HEK293 (cell line): ENCODE measurements around the gene SEPTIN3.
A peak's percentile ranks its signal among the peaks of the same experiment; 100 is the strongest.

Experiments
- CTCF ChIA-PET: fragments of 350-600 bp; formaldehyde crosslinking; extraction: SDS; loops from one replicate; lab custom pipeline; 2021; ENCODE audit warnings: antibody characterized with exemption; lab: Yijun Ruan, JAX
- POLR2A ChIA-PET: fragments of 300-600 bp; formaldehyde crosslinking; extraction: SDS; loops from one replicate; lab custom pipeline; 2020; ENCODE audit warnings: antibody characterized with exemption, inconsistent platforms; lab: Yijun Ruan, JAX
- H3K27ac ChIP-seq: fragments of 200-500 bp; sonication (Bioruptor generic); 2 replicates; pipeline ENCODE4 v1.5.1; 2014; ENCODE audit warnings: low read depth, low read length, control low read depth, inconsistent platforms; ENCODE audit errors: extremely low read depth
- H3K36me3 ChIP-seq, 2 experiments: fragments of 200-500 bp in 1 of 2; sonication (Bioruptor generic) in 1 of 2; 1 replicate in 1 of 2; 2 replicates in 1 of 2; pipeline ENCODE4 v1.5.1; 2014 to 2017; ENCODE audit warnings: inconsistent platforms in 2 of 2, low read length in 2 of 2; ENCODE audit not compliant: control insufficient read depth in 2 of 2, insufficient read depth in 1 of 2
- H3K4me1 ChIP-seq: fragments of 200-500 bp; sonication (Bioruptor generic); 2 replicates; pipeline ENCODE4 v1.5.1; 2014; ENCODE audit warnings: mild to moderate bottlenecking, low read length, inconsistent platforms; ENCODE audit not compliant: control insufficient read depth, insufficient read depth
- H3K4me3 ChIP-seq: 2 replicates; pipeline ENCODE4 v1.5.1; 2011; ENCODE audit warnings: low read depth, mild to moderate bottlenecking, control low read depth, low read length, moderate library complexity
- H3K9me3 ChIP-seq: fragments of 200-500 bp; sonication (Bioruptor generic); 2 replicates; pipeline ENCODE4 v1.5.1; 2014; ENCODE audit warnings: low read depth, low read length, inconsistent platforms; ENCODE audit not compliant: control insufficient read depth, insufficient read depth
- INSM2 ChIP-seq: fragments of 450-650 bp; formaldehyde crosslinking; IDR thresholded peaks from 2 replicates; pipeline ENCODE4 v1.5.1; 2016; ENCODE audit warnings: missing biosample characterization, missing genetic modification characterization
- OVOL3 ChIP-seq: fragments of 450-650 bp; formaldehyde crosslinking; IDR thresholded peaks from 2 replicates; pipeline ENCODE4 v1.5.1; 2016; ENCODE audit warnings: missing biosample characterization, missing genetic modification characterization
- SP2 ChIP-seq: fragments of 450-650 bp; formaldehyde crosslinking; IDR thresholded peaks from 2 replicates; pipeline ENCODE4 v1.5.1; 2016; ENCODE audit warnings: missing biosample characterization, missing genetic modification characterization
- ZBTB20 ChIP-seq: fragments of 450-650 bp; formaldehyde crosslinking; IDR thresholded peaks from 2 replicates; pipeline ENCODE4 v1.5.1; 2016; ENCODE audit warnings: missing biosample characterization, missing genetic modification characterization
- ZBTB48 ChIP-seq: fragments of 450-650 bp; formaldehyde crosslinking; IDR thresholded peaks from 2 replicates; pipeline ENCODE4 v1.5.1; 2016; ENCODE audit warnings: missing biosample characterization, missing genetic modification characterization
- ZFP69B ChIP-seq: fragments of 450-650 bp; formaldehyde crosslinking; IDR thresholded peaks from 2 replicates; pipeline ENCODE4 v1.5.1; 2016; ENCODE audit warnings: missing biosample characterization, missing genetic modification characterization
- ZNF155 ChIP-seq: fragments of 450-650 bp; formaldehyde crosslinking; IDR thresholded peaks from 2 replicates; pipeline ENCODE4 v1.5.1; 2016; ENCODE audit warnings: missing biosample characterization, missing genetic modification characterization
- ZNF324 ChIP-seq: fragments of 450-650 bp; formaldehyde crosslinking; IDR thresholded peaks from 2 replicates; pipeline ENCODE4 v1.5.1; 2016; ENCODE audit warnings: missing biosample characterization, missing genetic modification characterization
- ZNF692 ChIP-seq: fragments of 450-650 bp; formaldehyde crosslinking; IDR thresholded peaks from 2 replicates; pipeline ENCODE4 v1.5.1; 2016; ENCODE audit warnings: missing biosample characterization, missing genetic modification characterization
- TF ChIP-seq, protein P1 (sequence below): IDR thresholded peaks from 2 replicates; pipeline ENCODE4 v1.6.1; 2011; ENCODE audit warnings: mild to moderate bottlenecking, low read depth, low read length, borderline replicate concordance

The SEPTIN3 gene

DNA sequence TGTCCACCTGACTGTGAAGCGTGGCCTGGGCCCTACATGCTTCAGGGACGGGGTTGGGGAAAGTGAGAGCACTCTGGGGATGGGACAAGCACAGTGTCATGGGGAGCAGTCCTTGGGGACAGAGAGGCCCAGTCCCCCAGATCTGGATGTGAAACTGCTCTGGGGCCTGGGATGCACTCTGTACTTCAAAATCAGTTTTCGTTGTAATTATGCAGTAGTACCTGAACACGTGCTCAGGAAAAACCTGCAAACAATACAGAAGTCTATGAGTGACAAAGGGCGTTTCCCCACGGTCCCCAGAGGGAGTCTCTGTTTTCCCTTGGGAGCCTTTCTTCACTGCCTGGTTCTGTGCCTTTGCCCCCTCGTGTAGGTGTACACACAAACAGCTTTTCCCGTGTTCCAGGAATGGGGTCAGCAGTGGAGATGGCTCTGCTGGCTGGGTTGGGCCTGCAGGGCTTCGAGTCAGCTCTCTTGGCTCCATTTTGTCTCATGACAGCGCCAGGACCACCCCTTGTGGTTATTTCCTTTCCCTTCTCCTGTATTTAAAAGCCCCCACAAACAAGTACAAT, 37.5 kb upstream of the SEPTIN3 start:
- peak; percentile 79 for TF ChIP-seq ZBTB48
- no peak for TF ChIP-seq OVOL3
- no peak for TF ChIP-seq ZNF155 (tag by site-specific recombination)
- no peak for TF ChIP-seq INSM2 (tag by site-specific recombination)
- Histone ChIP-seq H3K9me3 (no peaks in the 10 kb centered on the region), H3K36me3 (peaks cover 9 to 46% of the 10 kb centered on the region in 2 experiments; a peak in 2 of 3 replicates), H3K4me1 (no peaks in the 10 kb centered on the region; the same call in 1 of the 2 replicates), H3K4me3 (no peak overlapping the region), H3K27ac (peak overlapping the region; percentile 28; the same call in 1 of the 2 replicates)
- POLR2A ChIA-PET, result no interaction called here
- CTCF ChIA-PET, result interaction anchor here (0.5 to 1.1 kb wide), 3 partner anchors 16 to 253 kb away, joined by 3 to 5 read pairs (median 3); no protein-coding TSS in a partner anchor

DNA sequence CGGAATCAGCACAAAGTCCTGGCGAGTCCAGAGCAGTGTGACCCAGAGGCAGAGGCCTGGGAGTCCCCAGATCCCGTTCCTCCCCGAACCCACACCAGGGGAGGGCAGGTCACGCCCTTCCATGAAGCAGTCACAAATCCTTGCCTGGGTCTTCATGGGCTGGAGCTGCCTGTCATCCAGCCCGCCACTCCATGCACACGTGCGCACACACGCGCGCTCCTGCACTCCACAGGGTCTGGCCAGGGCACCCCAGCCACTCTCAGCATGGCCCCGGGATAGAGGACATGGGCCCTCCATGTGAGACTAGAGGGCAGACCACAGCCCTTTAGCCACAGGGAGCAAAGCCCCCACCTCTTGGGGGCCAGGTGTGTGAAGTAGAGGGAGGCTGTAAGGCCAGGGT, 36.9 kb upstream of the SEPTIN3 start:
- Histone ChIP-seq H3K27ac (peak overlapping the region; percentile 28; the same call in 1 of the 2 replicates), H3K9me3 (no peaks in the 10 kb centered on the region), H3K36me3 (peaks cover 14 to 52% of the 10 kb centered on the region in 2 experiments; a peak in 2 of 3 replicates), H3K4me3 (no peak overlapping the region), H3K4me1 (no peaks in the 10 kb centered on the region; the same call in 1 of the 2 replicates)
- POLR2A ChIA-PET, result no interaction called here
- CTCF ChIA-PET, result interaction anchor here (0.5 to 0.8 kb wide), 2 partner anchors 236 to 238 kb away, joined by 3 read pairs; no protein-coding TSS in a partner anchor
- TF ChIP-seq, protein P1, sequence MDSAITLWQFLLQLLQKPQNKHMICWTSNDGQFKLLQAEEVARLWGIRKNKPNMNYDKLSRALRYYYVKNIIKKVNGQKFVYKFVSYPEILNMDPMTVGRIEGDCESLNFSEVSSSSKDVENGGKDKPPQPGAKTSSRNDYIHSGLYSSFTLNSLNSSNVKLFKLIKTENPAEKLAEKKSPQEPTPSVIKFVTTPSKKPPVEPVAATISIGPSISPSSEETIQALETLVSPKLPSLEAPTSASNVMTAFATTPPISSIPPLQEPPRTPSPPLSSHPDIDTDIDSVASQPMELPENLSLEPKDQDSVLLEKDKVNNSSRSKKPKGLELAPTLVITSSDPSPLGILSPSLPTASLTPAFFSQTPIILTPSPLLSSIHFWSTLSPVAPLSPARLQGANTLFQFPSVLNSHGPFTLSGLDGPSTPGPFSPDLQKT, result no peak
- TF ChIP-seq ZBTB20 (tag by site-specific recombination), result 0 out of 2 replicates have a peak, but pooled peaks have one; percentile 17

GRCh38 chr22:41933411-41934177, 35.6 kb upstream of the SEPTIN3 start:
- ChIA-PET CTCF (interaction anchor here (1.2 kb wide), 1 partner anchor 237 kb away, joined by 4 read pairs; no protein-coding TSS in a partner anchor), POLR2A (interaction anchor here (4.6 kb wide), 1 partner anchor 13 kb away, joined by 31 read pairs; the partner anchor contains the start of gene CENPM)
- no peaks in the 10 kb centered on the region; the same call in 1 of the 2 replicates for H3K4me1 ChIP-seq
- no peak overlapping the region for H3K27ac ChIP-seq
- H3K4me3 ChIP-seq, result no peak overlapping the region
- TF ChIP-seq SP2 (tag by site-specific recombination) (peak; percentile 12; the same call in 1 of the 2 replicates), ZFP69B (tag by site-specific recombination) (0 out of 2 replicates have a peak, but pooled peaks have one; percentile 7), ZNF324 (tag by site-specific recombination) (no peak), ZNF692 (tag by site-specific recombination) (peak; percentile 15; the same call in 1 of the 2 replicates)
- H3K36me3 ChIP-seq, result peaks cover 23 to 61% of the 10 kb centered on the region in 2 experiments; a peak in 2 of 3 replicates
- no peaks in the 10 kb centered on the region for H3K9me3 ChIP-seq
